Measurements from ENCODE around the gene CBX8.

DNA sequence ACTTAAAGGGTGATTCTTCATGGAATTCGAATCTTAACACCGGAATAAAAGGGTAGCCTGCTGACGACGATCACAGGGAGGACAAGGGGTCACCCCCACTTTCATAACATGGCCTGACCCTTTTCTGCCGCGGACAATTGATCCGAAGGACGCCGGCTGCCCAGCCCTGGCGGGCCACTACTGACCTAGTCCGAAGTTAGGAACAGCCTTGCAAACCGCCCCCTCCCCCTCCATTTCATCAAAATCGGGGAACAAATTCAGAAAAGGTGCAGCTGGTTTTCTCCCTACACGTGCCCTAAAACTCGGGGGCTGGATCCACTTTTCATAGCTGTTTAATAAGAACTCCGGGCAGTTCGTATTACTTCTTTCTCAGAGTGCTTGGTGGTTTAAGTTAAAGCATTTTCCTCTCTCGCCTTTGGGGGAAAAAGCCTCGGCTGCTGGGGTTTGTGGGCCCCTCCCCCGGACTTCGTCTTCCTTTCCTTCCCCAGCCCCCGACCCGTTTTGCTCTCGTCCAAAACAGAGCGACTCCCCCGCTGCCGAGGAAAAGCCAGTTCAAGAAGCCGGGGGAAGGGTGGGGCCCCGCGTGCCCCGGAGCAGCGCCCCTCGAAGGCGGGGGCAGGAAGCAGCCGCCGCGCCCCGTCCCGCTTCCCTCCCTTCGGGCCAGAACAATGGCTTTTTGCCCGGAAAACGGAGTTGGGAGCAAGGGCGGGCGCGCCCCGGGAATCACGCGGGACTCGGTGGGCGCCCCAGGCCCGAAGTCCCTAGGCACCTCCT lies 19.6 kb downstream of the CBX8 start:
- no peak for TF ChIP-seq EP300 (IDR thresholded peaks at IDR 0.05)
- TF ChIP-seq CTCF (IDR thresholded peaks at IDR 0.05) = peak in 1 of 2 donors; percentile 16
- no peak for TF ChIP-seq POLR2A (IDR thresholded peaks at IDR 0.05)
- no peak for TF ChIP-seq POLR2AphosphoS5 (IDR thresholded peaks at IDR 0.05)
